Uterus (tissue), 4 donors: Measurements from ENCODE around the gene RPUSD4. TPM values are rescaled to one million over a fixed set of nuclear protein-coding genes. Genes with fewer than 3 reads are reported as not detected.

Source experiments
- DNase-seq, 2 donors: peaks; one replicate each; pipeline ENCODE4 v3.0.0-alpha.2; 2019 to 2020
- H3K27ac ChIP-seq, 2 donors: fragments of 200-600 bp; sonication (generic); 1 replicate in 1 of 2; 2 replicates in 1 of 2; pipeline ENCODE4 v1.5.1; 2016 to 2018
- H3K27me3 ChIP-seq, 2 donors: fragments of 200-600 bp; sonication (generic); one replicate each; pipeline ENCODE4 v1.5.1; 2018 to 2019; ENCODE audit warnings: control low read depth in 1 of 2
- H3K36me3 ChIP-seq, 2 donors: fragments of 200-600 bp; sonication (generic); one replicate each; pipeline ENCODE4 v1.5.1; 2019; ENCODE audit warnings: control low read depth in 1 of 2
- H3K4me1 ChIP-seq, 2 donors: fragments of 200-600 bp; sonication (generic); one replicate each; pipeline ENCODE4 v1.5.1; 2018 to 2019; ENCODE audit warnings: control low read depth in 1 of 2
- H3K4me3 ChIP-seq, 2 donors: fragments of 200-600 bp; sonication (generic); 1 replicate in 1 of 2; 2 replicates in 1 of 2; pipeline ENCODE4 v1.5.1; 2018 to 2019; ENCODE audit warnings: mild to moderate bottlenecking in 1 of 2
- H3K9me3 ChIP-seq, 2 donors: fragments of 200-600 bp; sonication (generic); one replicate each; pipeline ENCODE4 v1.5.1; 2019; ENCODE audit warnings: control low read depth in 1 of 2
- POLR2A ChIP-seq, 2 donors: fragments of 450-650 bp; IDR thresholded peaks; one replicate each; pipeline ENCODE4 v1.6.1; 2016; ENCODE audit warnings: antibody characterized with exemption in 2 of 2, mild to moderate bottlenecking in 1 of 2, moderate library complexity in 1 of 2
- intact Hi-C: fragments of 100-400 bp; cut with DNase I; formaldehyde crosslinking; loops from one replicate; pipeline ENCODE4 v1.15.1; 2023; ENCODE audit warnings: low total_unique reads
- total RNA-seq, 4 donors: library from RNA; depleted of rRNA in 3 of 4; stranded (reverse); fragments of >200 nt in 3 of 4; gene quantifications; one replicate each; pipeline versions ENCODE4 v1.1.0 to v1.2.4, GENCODE V29; 2014 to 2023
- TF ChIP-seq, protein P1 (sequence below), 4 experiments: fragments of 200-600 bp in 2 of 4; fragments of 450-650 bp in 2 of 4; sonication (generic) in 2 of 4; IDR thresholded peaks; one replicate each; pipeline ENCODE4 v1.5.1; 2016 to 2019; ENCODE audit warnings: antibody characterized with exemption in 4 of 4, mild to moderate bottlenecking in 2 of 4, moderate library complexity in 1 of 4
- donor health status: DM: yes; HTN: yes; CAD: no.

The RPUSD4 gene
- total RNA-seq, 4 donors from 2014 or later: 7.6 to 37.4 (median 16.4) TPM

DNA sequence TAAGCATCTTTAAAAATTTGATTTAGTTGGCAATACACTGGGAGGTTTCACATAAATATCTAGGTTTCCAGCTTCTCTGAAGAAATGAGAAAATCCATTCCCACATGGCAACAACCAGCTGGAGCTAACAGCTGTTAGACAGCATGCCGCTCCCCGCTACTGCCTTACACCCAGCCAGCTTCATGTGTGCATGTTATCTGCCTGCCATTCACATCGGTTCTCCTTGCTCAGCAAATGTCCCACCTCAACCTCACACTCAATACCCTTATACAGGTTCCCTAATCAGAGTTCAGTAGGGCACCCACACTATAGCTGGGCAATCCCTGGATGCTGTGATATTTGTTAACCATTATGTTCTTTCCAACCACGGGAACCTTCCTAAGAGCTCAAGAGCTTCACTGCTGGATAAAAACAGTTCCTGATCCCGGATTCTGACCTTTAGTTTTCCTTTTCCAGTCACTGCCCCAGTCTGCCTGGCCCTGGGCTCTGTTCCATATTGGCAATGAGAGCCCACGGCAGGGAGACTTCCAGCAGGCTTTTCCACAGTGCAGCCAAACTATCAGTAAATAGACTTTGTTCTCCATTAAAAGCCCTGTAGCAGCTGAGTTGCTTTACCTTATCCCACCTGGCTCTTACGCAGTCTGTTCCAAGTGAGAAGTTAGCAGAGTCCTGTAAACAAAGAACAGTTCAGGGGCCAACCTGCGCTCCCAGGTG is 8.6 kb downstream of the RPUSD4 start:
- no peak for DNase-seq
- Histone ChIP-seq H3K9me3 (no peaks in the 10 kb centered on the region), H3K4me3 (no peak overlapping the region), H3K4me1 (no peaks in the 10 kb centered on the region), H3K27ac (no peak overlapping the region), H3K36me3 (no peaks in the 10 kb centered on the region), H3K27me3 (no peaks in the 10 kb centered on the region)
- intact Hi-C loops: no loop called here
- no peak for TF ChIP-seq POLR2A (IDR thresholded peaks at IDR 0.05)
- TF ChIP-seq, protein P1, sequence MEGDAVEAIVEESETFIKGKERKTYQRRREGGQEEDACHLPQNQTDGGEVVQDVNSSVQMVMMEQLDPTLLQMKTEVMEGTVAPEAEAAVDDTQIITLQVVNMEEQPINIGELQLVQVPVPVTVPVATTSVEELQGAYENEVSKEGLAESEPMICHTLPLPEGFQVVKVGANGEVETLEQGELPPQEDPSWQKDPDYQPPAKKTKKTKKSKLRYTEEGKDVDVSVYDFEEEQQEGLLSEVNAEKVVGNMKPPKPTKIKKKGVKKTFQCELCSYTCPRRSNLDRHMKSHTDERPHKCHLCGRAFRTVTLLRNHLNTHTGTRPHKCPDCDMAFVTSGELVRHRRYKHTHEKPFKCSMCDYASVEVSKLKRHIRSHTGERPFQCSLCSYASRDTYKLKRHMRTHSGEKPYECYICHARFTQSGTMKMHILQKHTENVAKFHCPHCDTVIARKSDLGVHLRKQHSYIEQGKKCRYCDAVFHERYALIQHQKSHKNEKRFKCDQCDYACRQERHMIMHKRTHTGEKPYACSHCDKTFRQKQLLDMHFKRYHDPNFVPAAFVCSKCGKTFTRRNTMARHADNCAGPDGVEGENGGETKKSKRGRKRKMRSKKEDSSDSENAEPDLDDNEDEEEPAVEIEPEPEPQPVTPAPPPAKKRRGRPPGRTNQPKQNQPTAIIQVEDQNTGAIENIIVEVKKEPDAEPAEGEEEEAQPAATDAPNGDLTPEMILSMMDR (IDR thresholded peaks at IDR 0.05): no peak

- Histone ChIP-seq H3K27ac (no peak overlapping the region), H3K4me3 (no peak overlapping the region), H3K27me3 (no peaks in the 10 kb centered on the region), H3K9me3 (no peaks in the 10 kb centered on the region), H3K4me1 (no peaks in the 10 kb centered on the region), H3K36me3 (no peaks in the 10 kb centered on the region)
- no peak for DNase-seq
- intact Hi-C loops: no loop called here
- TF ChIP-seq, protein P1 (IDR thresholded peaks at IDR 0.05): no peak
- no peak for TF ChIP-seq POLR2A (IDR thresholded peaks at IDR 0.05)
Measured at GRCh38 chr11:126198648-126199047, 12.8 kb downstream of the RPUSD4 start.

DNA sequence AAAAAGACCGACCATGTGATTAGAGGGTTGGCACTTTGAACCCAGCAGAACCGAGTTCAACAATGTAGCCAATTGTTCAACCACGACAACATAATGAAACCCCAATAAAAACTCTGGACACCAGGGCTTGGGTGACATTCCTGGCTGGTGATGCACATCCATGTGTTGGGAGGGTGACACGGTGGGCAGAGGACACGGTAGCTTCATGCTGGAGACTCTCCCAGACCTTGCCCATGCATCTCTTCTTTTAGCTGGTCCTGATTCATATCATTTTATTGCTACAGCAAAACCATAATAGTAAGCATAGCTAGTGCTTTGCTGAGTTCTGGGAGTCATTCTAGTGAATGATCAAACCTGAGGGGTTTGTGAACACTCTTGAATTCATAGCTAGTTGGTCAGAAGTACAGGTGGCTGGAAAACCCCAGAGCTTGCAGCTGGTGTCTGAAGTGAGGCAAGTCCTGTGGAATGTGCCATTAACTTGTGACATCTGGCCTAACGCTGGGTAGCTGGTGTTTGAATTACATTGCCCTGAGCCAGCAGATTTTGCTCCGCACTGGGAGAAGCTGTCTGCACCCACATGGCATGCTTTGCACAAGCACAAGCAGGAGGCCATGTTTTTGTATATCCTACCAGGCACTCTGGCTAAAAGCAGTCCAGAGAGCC is 14.0 kb downstream of the RPUSD4 start:
- H3K4me1 ChIP-seq: no peaks in the 10 kb centered on the region
- no peaks in the 10 kb centered on the region for H3K36me3 ChIP-seq
- TF ChIP-seq, protein P1 (IDR thresholded peaks at IDR 0.05): no peak
- TF ChIP-seq POLR2A (IDR thresholded peaks at IDR 0.05): no peak
- no peak overlapping the region for H3K27ac ChIP-seq
- DNase-seq: no peak
- H3K9me3 ChIP-seq: no peaks in the 10 kb centered on the region
- H3K4me3 ChIP-seq: no peak overlapping the region
- H3K27me3 ChIP-seq: no peaks in the 10 kb centered on the region
- intact Hi-C loops: no loop called here

DNA sequence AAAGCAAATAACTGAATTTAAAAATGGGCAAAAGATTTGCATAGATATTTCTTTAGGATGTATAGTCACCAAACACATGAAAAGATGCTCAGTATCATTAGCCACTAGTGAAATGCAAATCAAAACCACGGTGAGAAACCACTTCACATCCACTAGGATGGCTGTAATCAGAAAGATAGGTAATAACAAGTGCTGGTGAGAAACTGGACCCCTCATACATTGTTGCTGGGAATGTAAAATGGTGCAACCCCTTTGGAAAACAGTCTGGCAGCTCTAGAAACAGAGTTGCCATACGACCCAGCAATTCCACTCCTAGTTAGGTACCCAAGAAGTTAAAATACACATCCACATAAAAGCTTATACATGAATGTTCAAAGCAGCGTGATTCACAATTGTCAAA is 16.3 kb downstream of the RPUSD4 start:
- DNase-seq: no peak
- Histone ChIP-seq H3K9me3 (no peaks in the 10 kb centered on the region), H3K27me3 (no peaks in the 10 kb centered on the region), H3K27ac (no peak overlapping the region), H3K36me3 (no peaks in the 10 kb centered on the region), H3K4me3 (no peak overlapping the region), H3K4me1 (no peaks in the 10 kb centered on the region)
- no peak for TF ChIP-seq POLR2A (IDR thresholded peaks at IDR 0.05)
- TF ChIP-seq, protein P1 (IDR thresholded peaks at IDR 0.05): no peak
- intact Hi-C loops: no loop called here

DNA sequence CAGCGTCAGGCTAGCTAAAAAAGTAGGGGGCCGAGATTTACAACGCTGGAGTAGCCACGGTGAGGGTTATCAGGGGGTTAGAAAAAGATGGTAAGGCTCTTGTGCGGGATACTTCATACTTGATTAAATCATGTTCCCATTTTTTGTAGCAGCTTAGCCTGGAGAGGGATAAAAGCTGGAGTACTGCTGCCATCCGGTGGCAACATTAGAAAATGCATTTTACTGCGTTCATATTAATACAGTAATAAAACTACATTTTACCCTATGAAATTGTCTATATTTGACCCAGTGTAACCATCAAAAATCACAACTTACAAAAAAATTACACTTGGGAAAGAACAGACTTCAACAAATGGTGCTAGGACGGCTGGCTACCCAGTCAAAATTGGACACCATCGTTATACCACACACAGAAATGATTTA is 17.3 kb downstream of the RPUSD4 start:
- Histone ChIP-seq H3K27me3 (no peaks in the 10 kb centered on the region), H3K36me3 (no peaks in the 10 kb centered on the region), H3K4me1 (no peaks in the 10 kb centered on the region), H3K4me3 (no peak overlapping the region), H3K27ac (peak overlapping the region; percentile 23 to 51), H3K9me3 (no peaks in the 10 kb centered on the region)
- peak; percentile 56 to 64 for DNase-seq
- TF ChIP-seq POLR2A (IDR thresholded peaks at IDR 0.05): no peak
- TF ChIP-seq, protein P1 (IDR thresholded peaks at IDR 0.05): peak; percentile 71 to 85 (median 81)
- intact Hi-C loops: loop anchor here (5.0 kb wide), 1 partner anchor 272 kb away; no protein-coding TSS in a partner anchor
